Stimulated activated CD8-positive, alpha-beta memory T cell treated with anti-CD3 and anti-CD28 coated beads, Interleukin-2, amount 100 ng/mL, for 48 hours (primary cell): Measurements from ENCODE around the gene OPN1LW.
A peak's percentile ranks its signal among the peaks of the same experiment; 100 is the strongest.
"Not testable (repeated sequence)": the region's sequence is repeated elsewhere in the genome, so short reads cannot be mapped to it uniquely, and the experiment has no call there.

Experiments
- DNase-seq, 2 donors: peaks; one replicate each; pipeline ENCODE4 v3.0.0-alpha.2; 2020; ENCODE audit warnings: low read depth in 2 of 2

The OPN1LW gene

DNA sequence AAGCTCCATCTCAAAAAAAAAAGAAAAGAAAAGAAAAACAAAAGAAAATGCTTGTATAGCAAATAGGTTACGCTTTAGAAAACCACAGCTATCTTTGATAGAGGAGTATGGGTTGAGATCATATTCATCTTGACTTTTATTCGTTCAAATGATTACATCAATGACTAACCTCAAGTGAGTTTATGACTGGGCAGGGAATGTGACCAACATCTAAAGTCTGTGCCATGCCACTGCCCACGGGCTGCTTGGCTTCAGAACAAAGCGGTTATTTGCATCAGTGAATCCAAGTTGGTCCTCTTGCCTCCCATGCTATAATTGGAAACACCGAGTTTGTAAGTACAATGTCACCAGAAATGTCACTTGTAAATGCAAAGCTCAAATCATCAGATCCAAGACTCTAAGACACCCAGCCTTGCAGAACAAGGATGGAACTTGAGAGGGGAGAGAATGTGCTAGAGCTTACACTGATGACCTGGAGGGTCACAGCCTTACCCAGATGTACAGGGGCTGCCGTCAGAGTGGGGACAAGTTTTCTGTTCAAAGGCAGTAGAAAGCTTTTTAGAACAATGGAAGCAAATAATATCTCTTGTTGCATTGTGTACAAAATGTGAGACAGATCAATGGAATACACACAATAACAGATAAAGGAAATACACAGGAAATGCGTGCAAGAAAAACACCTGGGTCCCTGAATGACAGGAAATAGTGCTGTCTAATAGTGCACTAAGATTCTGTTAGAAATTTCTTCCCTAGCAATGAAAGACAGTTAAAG lies 8.4 kb upstream of the OPN1LW start:
- no peak for DNase-seq

DNA sequence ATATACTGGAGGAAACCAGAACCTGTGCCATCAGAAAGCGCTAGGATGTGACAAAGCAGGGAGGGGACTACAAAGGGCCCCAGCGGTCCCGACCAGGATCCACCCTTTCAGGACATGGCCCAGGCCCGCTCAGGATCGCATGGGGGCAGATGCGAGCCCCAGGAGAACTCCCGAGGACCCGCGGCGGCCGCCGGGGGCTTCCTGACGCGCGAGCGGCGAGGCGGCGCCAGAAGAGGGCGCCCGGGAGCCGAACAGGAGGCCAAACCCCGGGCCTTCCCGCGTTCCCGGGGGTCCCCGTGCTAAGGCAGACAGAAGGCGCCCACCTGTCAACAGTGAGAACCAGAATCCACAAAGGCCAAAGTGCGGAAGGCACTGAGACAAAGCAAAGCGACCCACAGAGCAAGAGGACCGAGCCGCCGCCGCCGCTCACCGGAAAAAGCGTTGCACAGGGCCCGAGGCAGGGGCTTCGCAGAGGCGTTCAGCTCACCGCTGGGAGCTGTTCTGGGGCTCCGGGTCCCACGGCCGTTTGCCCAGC lies 7.3 kb upstream of the OPN1LW start:
- DNase-seq = peak; percentile 57 to 63

DNA sequence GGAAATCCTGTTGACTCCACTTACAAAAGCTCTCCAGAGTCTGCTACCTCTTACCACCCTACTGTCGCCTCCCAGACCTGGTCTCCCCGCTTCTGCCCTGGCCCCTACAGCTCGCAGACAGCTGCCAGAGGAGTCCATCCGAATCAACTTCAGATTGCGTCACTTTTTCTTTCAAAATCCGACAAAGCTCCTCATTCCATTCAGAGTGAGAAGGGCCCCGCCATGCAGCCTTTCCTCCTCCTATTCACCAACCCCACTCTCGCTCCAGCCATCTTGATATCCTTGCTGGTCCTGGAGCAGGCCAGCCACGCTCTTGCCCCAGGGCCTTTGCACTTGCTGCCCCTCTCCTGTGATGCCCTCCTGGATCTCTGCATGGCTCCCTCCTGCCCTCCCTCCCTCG lies 5.2 kb upstream of the OPN1LW start:
- DNase-seq = no peak

DNA sequence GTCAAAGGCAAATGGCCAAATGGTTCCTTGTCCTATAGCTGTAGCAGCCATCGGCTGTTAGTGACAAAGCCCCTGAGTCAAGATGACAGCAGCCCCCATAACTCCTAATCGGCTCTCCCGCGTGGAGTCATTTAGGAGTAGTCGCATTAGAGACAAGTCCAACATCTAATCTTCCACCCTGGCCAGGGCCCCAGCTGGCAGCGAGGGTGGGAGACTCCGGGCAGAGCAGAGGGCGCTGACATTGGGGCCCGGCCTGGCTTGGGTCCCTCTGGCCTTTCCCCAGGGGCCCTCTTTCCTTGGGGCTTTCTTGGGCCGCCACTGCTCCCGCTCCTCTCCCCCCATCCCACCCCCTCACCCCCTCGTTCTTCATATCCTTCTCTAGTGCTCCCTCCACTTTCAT lies 3.8 kb upstream of the OPN1LW start:
- no peak for DNase-seq

- DNase-seq = no peak
Observed at GRCh38 chrX:154140742-154141141, 3.3 kb upstream of the OPN1LW start.

- no peak for DNase-seq
Observed at GRCh38 chrX:154142386-154142785, 1.7 kb upstream of the OPN1LW start.

DNA sequence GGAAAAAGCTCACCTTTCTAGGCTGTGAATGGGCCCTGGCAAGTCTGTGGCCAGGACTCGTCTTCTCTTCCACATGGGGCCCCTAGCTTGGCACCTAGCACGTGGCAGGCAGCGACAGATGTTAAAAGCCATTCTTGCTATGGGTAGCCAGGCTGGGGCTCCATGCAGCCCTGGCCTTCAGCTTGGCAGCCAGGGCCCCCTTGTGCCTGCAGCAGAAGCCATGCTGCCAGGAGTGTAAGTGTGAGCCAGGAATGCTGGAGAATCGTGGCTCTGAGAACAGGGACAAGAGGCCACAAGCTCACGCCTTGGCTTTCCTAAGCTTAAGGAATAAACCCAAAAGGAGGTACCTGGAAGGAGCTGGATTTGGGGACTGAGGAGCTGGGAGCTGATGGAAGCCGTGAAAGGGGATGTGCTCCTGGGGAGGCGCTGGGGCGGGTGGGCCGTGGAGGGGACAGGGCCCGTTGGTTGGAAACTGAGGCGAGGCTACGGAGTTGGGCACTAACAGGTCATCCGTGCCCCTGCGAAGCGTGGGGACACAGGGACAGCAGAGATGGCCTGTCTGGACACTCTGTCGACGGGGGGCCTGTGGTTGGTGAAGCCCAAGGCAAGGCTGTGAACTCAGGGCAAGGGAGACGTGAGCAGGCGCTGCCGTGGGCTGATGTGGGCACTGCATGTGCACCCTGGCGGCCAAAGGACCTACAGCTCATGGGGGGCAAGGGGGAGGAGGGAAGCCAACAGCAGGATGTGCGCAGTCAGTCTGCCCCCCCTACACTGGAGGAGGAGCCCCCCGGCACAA lies 895 bp upstream of the OPN1LW start:
- DNase-seq = no peak

GRCh38 chrX:154151030-154151429 lies 7.0 kb downstream of the OPN1LW start:
- not testable (repeated sequence) for DNase-seq

DNA sequence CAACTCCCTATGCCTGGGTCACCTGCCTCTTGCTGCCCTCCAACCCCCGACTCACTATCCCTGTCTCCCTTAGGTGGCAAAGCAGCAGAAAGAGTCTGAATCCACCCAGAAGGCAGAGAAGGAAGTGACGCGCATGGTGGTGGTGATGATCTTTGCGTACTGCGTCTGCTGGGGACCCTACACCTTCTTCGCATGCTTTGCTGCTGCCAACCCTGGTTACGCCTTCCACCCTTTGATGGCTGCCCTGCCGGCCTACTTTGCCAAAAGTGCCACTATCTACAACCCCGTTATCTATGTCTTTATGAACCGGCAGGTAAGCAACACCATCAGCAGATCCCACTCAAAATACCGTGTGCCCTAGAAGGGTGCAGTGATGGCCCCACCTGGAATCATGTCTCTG lies 12.2 kb downstream of the OPN1LW start:
- not testable (repeated sequence) for DNase-seq

- DNase-seq = not testable (repeated sequence)
Observed at GRCh38 chrX:154157207-154157606, 13.2 kb downstream of the OPN1LW start.

DNA sequence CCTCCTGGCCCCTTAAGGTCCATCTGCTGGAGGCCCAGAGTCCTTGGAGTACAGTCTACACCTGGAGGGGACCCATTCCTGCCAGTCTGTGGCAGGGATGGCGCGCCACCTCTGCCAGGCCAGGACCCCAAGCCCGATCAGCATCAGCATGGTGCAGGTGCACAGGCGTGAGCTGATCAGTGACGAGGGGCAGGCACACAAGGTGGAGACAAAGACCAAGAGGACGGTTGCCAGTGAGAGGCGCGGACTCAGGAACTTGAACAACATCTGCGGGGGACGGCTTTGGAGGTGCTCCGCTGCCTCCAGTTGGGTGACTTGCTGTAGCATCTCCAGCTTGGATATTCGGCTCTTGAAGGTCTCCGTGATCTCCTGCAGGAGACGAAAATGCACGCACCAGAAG lies 15.3 kb downstream of the OPN1LW start:
- not testable (repeated sequence) for DNase-seq

GRCh38 chrX:154164902-154165301 lies 20.9 kb downstream of the OPN1LW start:
- not testable (repeated sequence) for DNase-seq

DNA sequence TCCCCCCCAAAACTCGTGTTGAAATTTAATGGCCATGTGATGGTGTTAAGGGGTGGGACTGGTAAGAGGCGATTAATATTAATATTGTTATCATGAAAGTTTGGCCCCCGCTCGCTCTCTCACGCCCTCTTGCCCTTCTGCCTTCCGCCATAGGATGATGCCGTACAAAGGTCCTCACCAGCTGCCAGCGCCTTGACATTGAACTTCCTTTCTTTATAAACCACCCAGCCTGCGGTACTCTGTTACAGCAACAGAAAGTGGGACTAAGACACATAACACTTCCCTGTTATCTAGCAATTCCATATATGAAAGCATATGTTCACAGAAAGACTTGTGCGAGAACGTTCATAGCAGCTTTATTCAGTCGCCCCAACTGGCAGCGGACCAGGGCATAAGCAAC lies 24.3 kb downstream of the OPN1LW start:
- not testable (repeated sequence) for DNase-seq

GRCh38 chrX:154172535-154172943 lies 28.5 kb downstream of the OPN1LW start:
- DNase-seq = not testable (repeated sequence)

- DNase-seq = not testable (repeated sequence)
Observed at GRCh38 chrX:154174356-154174755, 30.3 kb downstream of the OPN1LW start.

DNA sequence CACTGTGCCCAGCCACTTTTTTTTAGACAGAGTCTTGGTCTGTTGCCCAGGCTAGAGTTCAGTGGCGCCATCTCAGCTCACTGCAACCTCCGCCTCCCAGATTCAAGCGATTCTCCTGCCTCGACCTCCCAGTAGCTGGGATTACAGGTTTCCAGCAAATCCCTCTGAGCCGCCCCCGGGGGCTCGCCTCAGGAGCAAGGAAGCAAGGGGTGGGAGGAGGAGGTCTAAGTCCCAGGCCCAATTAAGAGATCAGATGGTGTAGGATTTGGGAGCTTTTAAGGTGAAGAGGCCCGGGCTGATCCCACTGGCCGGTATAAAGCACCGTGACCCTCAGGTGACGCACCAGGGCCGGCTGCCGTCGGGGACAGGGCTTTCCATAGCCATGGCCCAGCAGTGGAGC lies 38.3 kb downstream of the OPN1LW start, which contains the start of gene OPN1MW:
Gene OPN1MW (plus strand): TSS at position 301 of the 400 bp plus-strand sequence. CDS start 82 bp downstream, at position 383.
- DNase-seq = not testable (repeated sequence)

GRCh38 chrX:154183794-154184193 lies 39.8 kb downstream of the OPN1LW start:
- not testable (repeated sequence) for DNase-seq

DNA sequence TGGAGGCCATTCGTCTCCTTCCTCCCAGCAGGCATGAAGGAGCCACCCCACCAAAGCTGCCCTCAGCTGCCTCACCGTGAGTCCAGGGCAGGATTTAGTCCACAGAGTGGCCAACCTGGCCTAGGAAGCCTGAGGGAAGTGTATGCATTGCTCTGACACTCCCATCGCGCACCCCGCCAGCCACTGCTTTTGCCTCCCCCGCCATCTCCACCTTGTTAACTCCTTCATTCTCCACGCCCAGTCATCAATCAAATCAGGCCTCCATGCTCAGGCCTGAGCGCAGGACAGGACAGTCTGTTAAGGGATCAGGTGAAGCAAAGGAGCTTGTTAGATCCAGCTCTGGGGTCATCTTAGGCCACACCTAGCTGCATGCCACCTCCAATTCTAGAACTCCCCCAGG lies 48.8 kb downstream of the OPN1LW start:
- not testable (repeated sequence) for DNase-seq

DNA sequence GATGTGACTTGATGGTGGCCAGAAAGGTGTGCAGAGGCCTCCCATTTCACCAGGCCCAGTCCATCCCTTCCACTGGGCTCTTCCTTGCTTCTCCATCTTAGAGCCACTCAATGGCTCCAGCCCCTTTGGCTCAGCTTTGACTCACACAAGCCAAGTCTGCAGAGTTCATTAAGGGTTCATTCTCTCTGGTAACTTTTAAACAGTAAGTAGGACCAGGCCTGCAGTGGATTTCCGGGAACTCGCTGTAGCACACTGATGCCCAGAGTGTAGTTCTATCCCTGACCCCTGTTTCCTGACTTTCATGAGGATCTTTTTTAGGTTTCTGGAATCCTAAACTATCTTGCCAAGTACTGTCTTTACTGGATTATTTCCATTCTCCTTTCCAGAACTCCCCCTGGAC lies 50.3 kb downstream of the OPN1LW start:
- DNase-seq = not testable (repeated sequence)

DNA sequence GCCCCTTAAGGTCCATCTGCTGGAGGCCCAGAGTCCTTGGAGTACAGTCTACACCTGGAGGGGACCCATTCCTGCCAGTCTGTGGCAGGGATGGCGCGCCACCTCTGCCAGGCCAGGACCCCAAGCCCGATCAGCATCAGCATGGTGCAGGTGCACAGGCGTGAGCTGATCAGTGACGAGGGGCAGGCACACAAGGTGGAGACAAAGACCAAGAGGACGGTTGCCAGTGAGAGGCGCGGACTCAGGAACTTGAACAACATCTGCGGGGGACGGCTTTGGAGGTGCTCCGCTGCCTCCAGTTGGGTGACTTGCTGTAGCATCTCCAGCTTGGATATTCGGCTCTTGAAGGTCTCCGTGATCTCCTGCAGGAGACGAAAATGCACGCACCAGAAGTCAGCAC lies 52.4 kb downstream of the OPN1LW start:
- DNase-seq = not testable (repeated sequence)
